Psoas muscle (tissue), 8 donors: ENCODE measurements around the gene PALS2. TPM values are rescaled to one million over a fixed set of nuclear protein-coding genes. Genes with fewer than 3 reads are reported as not detected.

ENCODE experiments used
- ATAC-seq, 4 donors: fragments of 200-7000 bp; cut with Tn5 transposase; one replicate each; pipeline ENCODE4 v1.9.1; 2020; ENCODE audit warnings: moderate library complexity in 3 of 4, mild to moderate bottlenecking in 2 of 4
- DNase-seq, 2 donors: peaks; one replicate each; pipeline ENCODE4 v3.0.0-alpha.2; 2020
- H3K27ac ChIP-seq: fragments of 200-600 bp; one replicate; pipeline ENCODE4 v1.8.0; 2022
- H3K27me3 ChIP-seq, 3 donors: fragments of 200-600 bp in 1 of 3; one replicate each; pipeline versions ENCODE4 v1.6.1 to v1.8.0; 2013 to 2022; ENCODE audit warnings: low read length in 2 of 3, mild to moderate bottlenecking in 2 of 3, moderate library complexity in 1 of 3; ENCODE audit not compliant: insufficient read depth in 3 of 3
- H3K36me3 ChIP-seq, 2 donors: fragments of 200-600 bp in 1 of 2; one replicate each; pipeline versions ENCODE4 v1.6.1 to v1.8.0; 2013 to 2022; ENCODE audit warnings: low read depth in 1 of 2, mild to moderate bottlenecking in 1 of 2, moderate library complexity in 1 of 2; ENCODE audit not compliant: insufficient read depth in 1 of 2
- H3K4me1 ChIP-seq: fragments of 200-600 bp; one replicate; pipeline ENCODE4 v1.8.0; 2022
- H3K4me3 ChIP-seq: fragments of 200-600 bp; one replicate; pipeline ENCODE4 v1.8.0; 2022; ENCODE audit warnings: mild to moderate bottlenecking
- H3K9me3 ChIP-seq: fragments of 200-600 bp; one replicate; pipeline ENCODE4 v1.8.0; 2022
- WGBS, 3 donors: extraction: QIAGEN DNeasy Blood & Tissue Kit; methylation state at CpG; one replicate each; pipeline versions ENCODE4 v1.1.6 to v1.1.7; 2013; 5-methylcytosine and 5-hydroxymethylcytosine counted together
- intact Hi-C, 2 donors: fragments of 100-400 bp; cut with DNase I; formaldehyde crosslinking; loops; one replicate each; pipeline versions ENCODE4 v1.11.0 to v1.14.2; 2022
- polyA plus RNA-seq, 3 donors: library from polyadenylated mRNA; stranded (reverse); fragments of 200-250 nt; gene quantifications; one replicate each; pipeline ENCODE4 v1.2.3, GENCODE V29; 2013
- total RNA-seq, 4 donors: library from RNA; stranded (reverse); fragmentation: NEBNext Ultra II Directional in 2 of 4; extraction: Animal tissue kit (Norgen Biotek cat#: 25700) in 2 of 4; gene quantifications; one replicate each; pipeline versions ENCODE4 v1.2.1 to v1.2.4, GENCODE V29; 2021 to 2023
- TF ChIP-seq, protein P1 (sequence below): fragments of 200-600 bp; IDR thresholded peaks from one replicate; pipeline ENCODE4 v1.8.0; 2022; ENCODE audit warnings: antibody characterized with exemption
- donor health status: healthy with polysubstance abuse.
- donor health status: DM: no; HTN: no; CAD: no; lungs with moderate emphysema.
- donor health status: Bipolar disorder and iron deficiency.
- donor health status: healthy.
- donor health status: DM: yes; HTN: yes; CAD: no.
- donor health status: DM: no; HTN: no; CAD: no.
- donor health status: DM: no; HTN: no; CAD: no.
- donor health status: DM: yes; HTN: yes; CAD: no.

PALS2 gene
- total and polyA plus RNA-seq, 7 donors = 6.4 to 67.4 (median 21.5) TPM

DNA sequence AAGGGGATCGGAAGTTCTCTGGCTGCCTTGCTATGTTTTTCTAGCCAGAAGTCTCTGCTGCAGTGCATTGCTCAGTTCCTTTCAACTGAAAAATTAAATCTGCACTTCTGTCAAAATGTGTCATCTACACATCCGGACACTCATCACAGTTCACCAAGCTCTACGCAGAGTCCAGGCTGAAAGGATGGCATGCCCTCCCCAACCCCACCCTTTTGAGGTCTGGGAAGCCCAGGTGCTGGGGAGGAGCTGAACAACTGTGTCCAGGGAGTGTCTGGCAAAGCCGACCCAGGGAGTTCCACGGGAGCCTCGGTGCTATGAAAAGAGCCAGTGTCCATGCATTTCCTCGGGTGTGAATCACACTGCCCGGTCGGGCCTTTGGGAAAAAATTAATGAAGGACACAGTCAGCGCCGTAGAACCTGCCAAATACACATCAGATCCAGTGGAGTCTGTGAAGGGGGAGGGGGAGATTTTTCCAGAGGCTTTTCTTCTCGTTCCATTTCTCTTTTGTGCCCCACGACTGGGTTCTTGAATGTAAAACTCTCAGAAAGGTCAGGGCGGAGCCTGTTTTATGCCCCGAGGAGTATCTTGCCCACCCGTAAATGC is 757 bp upstream of the PALS2 start:
- Histone ChIP-seq H3K27me3 (no peaks in the 10 kb centered on the region), H3K36me3 (no peaks in the 10 kb centered on the region), H3K4me1 (peaks cover 18% of the 10 kb centered on the region), H3K27ac (peak overlapping the region; percentile 97), H3K4me3 (peak overlapping the region; percentile 89), H3K9me3 (no peaks in the 10 kb centered on the region)
- intact Hi-C loops = loop anchor here in 1 of 2 donors (5.0 kb wide), 3 partner anchors 95 to 165 kb away; no protein-coding TSS in a partner anchor
- DNase-seq = peak; percentile 42 to 68
- ATAC-seq = peak; percentile 49 to 81 (median 78)
- WGBS, 3 donors = 1 to 5% (median 2%) methylated on average over 16 of the region's 16 CpGs
- TF ChIP-seq, protein P1, sequence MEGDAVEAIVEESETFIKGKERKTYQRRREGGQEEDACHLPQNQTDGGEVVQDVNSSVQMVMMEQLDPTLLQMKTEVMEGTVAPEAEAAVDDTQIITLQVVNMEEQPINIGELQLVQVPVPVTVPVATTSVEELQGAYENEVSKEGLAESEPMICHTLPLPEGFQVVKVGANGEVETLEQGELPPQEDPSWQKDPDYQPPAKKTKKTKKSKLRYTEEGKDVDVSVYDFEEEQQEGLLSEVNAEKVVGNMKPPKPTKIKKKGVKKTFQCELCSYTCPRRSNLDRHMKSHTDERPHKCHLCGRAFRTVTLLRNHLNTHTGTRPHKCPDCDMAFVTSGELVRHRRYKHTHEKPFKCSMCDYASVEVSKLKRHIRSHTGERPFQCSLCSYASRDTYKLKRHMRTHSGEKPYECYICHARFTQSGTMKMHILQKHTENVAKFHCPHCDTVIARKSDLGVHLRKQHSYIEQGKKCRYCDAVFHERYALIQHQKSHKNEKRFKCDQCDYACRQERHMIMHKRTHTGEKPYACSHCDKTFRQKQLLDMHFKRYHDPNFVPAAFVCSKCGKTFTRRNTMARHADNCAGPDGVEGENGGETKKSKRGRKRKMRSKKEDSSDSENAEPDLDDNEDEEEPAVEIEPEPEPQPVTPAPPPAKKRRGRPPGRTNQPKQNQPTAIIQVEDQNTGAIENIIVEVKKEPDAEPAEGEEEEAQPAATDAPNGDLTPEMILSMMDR = no peak

GRCh38 chr7:24573554-24574338 is 494 bp downstream of the PALS2 start:
- H3K9me3 ChIP-seq = no peaks in the 10 kb centered on the region
- intact Hi-C loops = loop anchor here in 1 of 2 donors (5.0 kb wide), 3 partner anchors 96 to 166 kb away; no protein-coding TSS in a partner anchor
- H3K36me3 ChIP-seq = no peaks in the 10 kb centered on the region
- H3K4me1 ChIP-seq = peaks cover 25% of the 10 kb centered on the region
- 0 to 1% (median 1%) methylated on average over 49 to 99 of the region's 101 CpGs for WGBS, 3 donors
- ATAC-seq = peak; percentile 23 to 43 (median 37)
- H3K4me3 ChIP-seq = peak overlapping the region; percentile 89
- TF ChIP-seq, protein P1 = no peak
- H3K27me3 ChIP-seq = no peaks in the 10 kb centered on the region
- DNase-seq = peak; percentile 50 to 67
- peak overlapping the region; percentile 97 for H3K27ac ChIP-seq

DNA sequence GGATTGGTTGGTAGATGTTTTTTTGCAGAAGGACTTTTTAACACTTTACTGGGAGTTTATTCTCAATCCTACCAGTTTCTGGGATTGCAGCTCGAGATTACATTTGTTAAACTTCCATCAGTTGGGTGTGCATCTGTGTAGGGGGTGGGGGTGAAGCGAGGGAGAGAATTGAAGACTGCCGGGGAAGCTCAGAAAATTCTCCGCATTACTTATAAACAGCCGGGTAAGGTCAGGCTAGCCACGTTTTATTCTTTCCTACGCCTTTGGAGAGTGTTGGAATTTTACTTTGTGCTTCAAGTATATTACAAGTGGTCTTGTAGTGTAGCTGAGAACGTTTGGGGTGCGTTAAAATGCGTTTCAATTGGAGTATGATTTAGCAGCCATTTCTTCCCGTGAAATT is 1.1 kb downstream of the PALS2 start:
- WGBS, 3 donors = 9 to 16% (median 9%) methylated on average over 11 of the region's 11 CpGs
- Histone ChIP-seq H3K36me3 (no peaks in the 10 kb centered on the region), H3K9me3 (no peaks in the 10 kb centered on the region), H3K27ac (peak overlapping the region; percentile 97), H3K4me3 (peak overlapping the region; percentile 89), H3K27me3 (no peaks in the 10 kb centered on the region), H3K4me1 (peaks cover 29% of the 10 kb centered on the region)
- intact Hi-C loops = loop anchor here in 1 of 2 donors (5.0 kb wide), 3 partner anchors 97 to 167 kb away; no protein-coding TSS in a partner anchor
- ATAC-seq (no peak), DNase-seq (no peak)
- TF ChIP-seq, protein P1 = no peak

- no peaks in the 10 kb centered on the region for H3K27me3 ChIP-seq
These were observed 1.7 kb downstream of the PALS2 start for GRCh38 chr7:24574950-24575349.

More at GRCh38 chr7:24574950-24575349, 1.7 kb downstream of the PALS2 start:
- TF ChIP-seq, protein P1 = no peak
- intact Hi-C loops = loop anchor here (5.0 kb wide), 4 partner anchors 92 to 168 kb away; no protein-coding TSS in a partner anchor
- H3K4me3 ChIP-seq = peak overlapping the region; percentile 89
- 65 to 85% (median 81%) methylated on average over 4 of the region's 4 CpGs for WGBS, 3 donors
- ATAC-seq = no peak
- no peak for DNase-seq
- H3K9me3 ChIP-seq = no peaks in the 10 kb centered on the region
- H3K27ac ChIP-seq = peak overlapping the region; percentile 97
- no peaks in the 10 kb centered on the region for H3K36me3 ChIP-seq
- peaks cover 29% of the 10 kb centered on the region for H3K4me1 ChIP-seq
